SJSA1 (cell line): ENCODE measurements around the gene GPRC5D. TPM values are rescaled to one million over a fixed set of nuclear protein-coding genes. Genes with fewer than 3 reads are reported as not detected.

Experiments used
- DNase-seq, 2 experiments: peaks; one replicate each; pipeline ENCODE4 v3.0.0-alpha.2; 2015 to 2020; ENCODE audit warnings: low spot score in 2 of 2, low read depth in 1 of 2
- H3K27ac ChIP-seq: fragments of 250-450 bp; sonication (Bioruptor Pico); 2 replicates; pipeline ENCODE4 v1.5.1; 2020; ENCODE audit warnings: mild to moderate bottlenecking, moderate library complexity
- H3K27me3 ChIP-seq: fragments of 250-450 bp; sonication (Bioruptor Pico); replicated peaks from 2 replicates; pipeline ENCODE4 v1.5.1; 2020; ENCODE audit warnings: mild to moderate bottlenecking, moderate library complexity
- H3K36me3 ChIP-seq: fragments of 250-450 bp; sonication (Bioruptor Pico); 2 replicates; pipeline ENCODE4 v1.5.1; 2020; ENCODE audit warnings: mild to moderate bottlenecking
- H3K4me1 ChIP-seq: fragments of 250-450 bp; sonication (Bioruptor Pico); replicated peaks from 2 replicates; pipeline ENCODE4 v1.6.1; 2021; ENCODE audit warnings: mild to moderate bottlenecking
- H3K4me3 ChIP-seq: fragments of 250-450 bp; sonication (Bioruptor Pico); 2 replicates; pipeline ENCODE4 v1.5.1; 2020; ENCODE audit warnings: mild to moderate bottlenecking
- H3K9me3 ChIP-seq: fragments of 250-450 bp; sonication (Bioruptor Pico); replicated peaks from 2 replicates; pipeline ENCODE4 v1.5.1; 2020; ENCODE audit warnings: mild to moderate bottlenecking
- total RNA-seq: library from RNA; depleted of rRNA; stranded (reverse); fragments of >200 nt; shearing (Covaris generic); gene quantifications from 2 replicates; pipeline ENCODE4 v1.2.3, GENCODE V29; 2014

The GPRC5D gene
- total RNA-seq, 1 experiment from 2014 or later: not detected

DNA sequence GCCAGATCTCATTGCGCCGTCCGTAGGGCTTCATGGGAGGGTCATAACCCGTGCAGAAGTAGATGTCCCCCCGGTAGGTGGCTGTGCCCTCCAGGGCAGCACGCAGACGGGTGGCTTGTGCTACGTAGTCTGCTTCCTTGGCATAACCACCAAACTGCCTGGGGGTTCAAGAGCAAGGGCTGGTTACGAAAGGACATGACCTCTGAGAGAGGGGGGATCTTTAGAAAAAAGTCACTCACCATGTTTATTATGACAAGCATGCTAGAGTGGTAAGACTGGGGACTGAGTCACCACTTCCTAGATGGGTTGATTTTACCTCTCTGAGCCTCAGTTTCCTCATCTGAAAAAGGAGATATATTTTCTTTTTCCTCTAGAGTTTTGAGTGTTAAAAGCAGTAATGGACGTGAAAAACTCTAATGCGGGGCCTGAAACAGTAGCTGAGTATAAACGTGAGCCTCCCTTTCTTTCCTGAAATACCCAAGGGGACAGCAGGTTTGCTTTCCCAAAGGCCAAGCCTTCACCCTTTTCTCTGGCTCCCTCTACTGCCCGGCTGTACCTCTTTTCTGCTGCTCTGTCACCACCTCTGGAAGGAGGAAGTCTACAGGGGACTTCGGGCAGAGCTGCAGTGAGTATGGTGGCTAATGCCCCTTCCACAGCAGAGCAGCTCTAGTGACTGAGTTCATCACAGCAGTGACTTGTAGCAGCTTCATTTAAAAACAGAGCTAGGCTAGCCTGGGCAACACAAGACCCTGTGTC is 23.5 kb upstream of the GPRC5D start:
- Histone ChIP-seq H3K27ac (peak overlapping the region; percentile 79), H3K27me3 (no peaks in the 10 kb centered on the region), H3K9me3 (no peaks in the 10 kb centered on the region), H3K36me3 (peaks cover 42% of the 10 kb centered on the region), H3K4me1 (peaks cover 56% of the 10 kb centered on the region), H3K4me3 (no peak overlapping the region)
- DNase-seq: peak; percentile 67 to 69

DNA sequence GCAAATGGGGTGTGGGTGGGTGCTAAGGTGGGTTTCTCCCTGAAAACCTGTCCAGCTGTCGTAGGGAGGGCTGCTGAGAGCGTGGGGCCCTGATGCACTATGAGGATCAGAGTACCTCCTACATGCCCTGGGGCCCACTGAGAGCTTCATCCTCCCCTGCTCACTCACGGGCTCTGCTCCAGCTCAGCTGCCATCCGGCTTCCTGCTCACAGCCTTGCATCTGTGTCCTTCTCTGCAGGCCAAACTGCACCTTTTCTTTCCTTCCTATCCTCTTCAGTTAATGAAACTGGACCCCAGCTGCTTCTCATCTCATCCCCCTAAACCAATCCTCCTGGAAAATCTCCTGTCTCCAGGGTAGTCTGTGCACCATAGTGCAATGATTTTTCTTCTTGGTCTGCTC is 22.2 kb upstream of the GPRC5D start:
- H3K36me3 ChIP-seq: peaks cover 42% of the 10 kb centered on the region
- H3K4me1 ChIP-seq: peaks cover 43% of the 10 kb centered on the region
- no peak for DNase-seq
- no peak overlapping the region for H3K4me3 ChIP-seq
- no peaks in the 10 kb centered on the region for H3K9me3 ChIP-seq
- no peaks in the 10 kb centered on the region for H3K27me3 ChIP-seq
- H3K27ac ChIP-seq: no peak overlapping the region

DNA sequence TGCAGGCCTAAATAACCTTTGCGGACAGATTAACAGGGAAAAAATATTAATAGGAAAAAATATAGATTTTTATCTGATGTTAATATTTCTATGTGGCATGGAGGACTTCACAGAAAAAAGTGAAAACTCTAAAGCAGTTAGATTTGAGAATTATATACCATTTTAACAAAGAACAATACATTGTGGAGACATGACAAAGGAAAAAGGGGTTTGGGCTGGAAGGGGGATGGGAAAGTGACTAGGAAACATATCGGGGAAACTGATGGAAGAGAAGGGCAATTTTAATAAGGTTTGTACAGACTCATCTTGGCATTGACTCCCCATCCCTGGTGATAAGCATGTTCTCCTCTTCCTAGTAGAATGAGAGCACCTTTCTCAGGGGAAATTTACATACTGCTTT is 21.0 kb upstream of the GPRC5D start:
- no peak for DNase-seq
- Histone ChIP-seq H3K4me3 (no peak overlapping the region), H3K4me1 (peaks cover 32% of the 10 kb centered on the region), H3K27me3 (no peaks in the 10 kb centered on the region), H3K9me3 (no peaks in the 10 kb centered on the region), H3K27ac (no peak overlapping the region), H3K36me3 (peaks cover 42% of the 10 kb centered on the region)

DNA sequence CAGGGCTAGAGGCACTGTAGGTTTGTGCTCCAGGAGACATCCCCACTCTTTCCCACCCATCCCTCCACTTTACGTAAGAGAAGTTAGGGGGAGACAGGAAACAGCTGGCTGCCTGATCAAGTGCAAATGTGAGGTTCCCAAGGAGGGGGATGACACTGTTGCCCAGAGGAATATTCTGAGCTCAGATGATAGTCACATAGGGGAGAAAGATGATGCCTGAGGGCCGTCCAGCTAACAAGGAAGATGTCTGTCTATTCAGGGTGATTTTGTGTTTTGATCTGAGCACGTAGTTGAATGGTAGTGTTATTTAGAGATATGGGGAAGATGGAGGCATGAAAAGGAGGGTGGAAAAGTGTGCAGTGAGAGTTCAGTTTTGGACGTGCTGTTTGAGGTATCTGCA is 13.9 kb upstream of the GPRC5D start:
- DNase-seq: no peak
- Histone ChIP-seq H3K4me3 (no peak overlapping the region), H3K27me3 (no peaks in the 10 kb centered on the region), H3K27ac (no peak overlapping the region), H3K36me3 (no peaks in the 10 kb centered on the region), H3K4me1 (no peaks in the 10 kb centered on the region), H3K9me3 (no peaks in the 10 kb centered on the region)

DNA sequence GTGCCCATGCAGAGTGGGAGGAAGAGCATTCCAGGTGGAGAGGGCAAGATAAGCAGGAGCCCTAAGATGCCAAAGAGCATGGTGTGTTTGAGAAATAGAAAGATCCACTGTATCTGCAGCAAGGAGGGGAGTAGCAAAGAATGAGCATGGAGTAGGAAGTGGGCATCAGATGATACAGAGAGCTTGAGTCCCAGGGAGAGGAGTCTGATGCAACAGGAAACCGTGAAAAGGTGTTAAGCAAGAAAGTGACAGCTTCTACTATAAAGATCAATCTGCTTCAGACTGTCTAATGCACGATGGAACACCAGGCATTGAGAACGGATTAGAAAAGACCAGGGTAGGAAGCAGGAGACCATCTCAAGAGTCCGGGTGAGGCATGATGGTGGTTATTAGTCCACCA is 12.3 kb upstream of the GPRC5D start:
- Histone ChIP-seq H3K4me3 (no peak overlapping the region), H3K4me1 (no peaks in the 10 kb centered on the region), H3K27me3 (no peaks in the 10 kb centered on the region), H3K9me3 (no peaks in the 10 kb centered on the region), H3K27ac (no peak overlapping the region), H3K36me3 (no peaks in the 10 kb centered on the region)
- no peak for DNase-seq

DNA sequence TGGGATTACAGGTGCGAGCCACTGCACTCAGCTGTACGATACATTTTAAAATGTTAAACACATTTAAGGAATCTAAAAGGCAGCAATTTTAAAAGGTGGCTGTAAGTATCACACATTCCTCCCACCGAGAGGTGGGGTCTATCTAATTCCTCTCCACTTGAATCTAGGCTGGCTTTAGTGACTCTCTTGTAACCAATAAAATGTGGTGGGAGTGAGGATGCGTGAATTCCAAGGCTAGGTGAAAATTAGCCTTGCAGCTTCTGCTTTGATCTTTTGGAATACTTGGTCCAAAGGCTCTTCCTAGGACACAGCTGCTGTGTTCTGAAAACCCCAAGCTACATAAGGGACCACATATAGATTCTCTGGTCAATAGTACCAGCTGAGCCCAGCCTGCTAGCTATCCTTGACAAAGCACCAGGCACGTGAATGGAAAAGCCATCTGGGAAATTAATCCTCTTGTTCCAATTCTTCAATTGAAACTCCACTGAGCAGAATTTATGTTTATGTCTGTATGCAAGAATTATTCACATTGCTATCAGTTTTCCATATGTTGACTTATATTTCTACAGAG is 8.8 kb upstream of the GPRC5D start:
- no peaks in the 10 kb centered on the region for H3K9me3 ChIP-seq
- no peak overlapping the region for H3K27ac ChIP-seq
- H3K27me3 ChIP-seq: no peaks in the 10 kb centered on the region
- no peaks in the 10 kb centered on the region for H3K4me1 ChIP-seq
- no peaks in the 10 kb centered on the region for H3K36me3 ChIP-seq
- H3K4me3 ChIP-seq: no peak overlapping the region
- DNase-seq: no peak

DNA sequence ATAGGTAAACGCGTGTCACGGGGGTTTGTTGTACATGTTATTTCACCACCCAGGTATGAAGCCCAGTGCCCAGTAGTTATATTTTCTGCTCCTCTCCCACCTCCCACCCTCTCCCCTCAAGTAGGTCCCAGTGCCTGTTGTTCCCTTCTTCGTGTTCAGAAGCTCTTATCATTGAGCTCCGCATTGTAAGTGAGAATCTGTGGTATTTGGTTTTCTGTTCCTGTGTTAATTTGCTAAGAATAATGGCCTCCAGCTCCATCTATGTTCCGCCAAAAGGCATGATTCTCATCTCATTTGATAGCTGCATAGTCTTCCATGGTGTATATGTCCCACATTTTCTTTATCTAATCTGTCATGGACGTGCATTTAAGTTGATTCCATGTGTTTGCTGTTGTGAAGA is 6.9 kb upstream of the GPRC5D start:
- DNase-seq: no peak
- Histone ChIP-seq H3K27me3 (no peaks in the 10 kb centered on the region), H3K27ac (no peak overlapping the region), H3K4me3 (no peak overlapping the region), H3K4me1 (no peaks in the 10 kb centered on the region), H3K9me3 (no peaks in the 10 kb centered on the region), H3K36me3 (no peaks in the 10 kb centered on the region)

DNA sequence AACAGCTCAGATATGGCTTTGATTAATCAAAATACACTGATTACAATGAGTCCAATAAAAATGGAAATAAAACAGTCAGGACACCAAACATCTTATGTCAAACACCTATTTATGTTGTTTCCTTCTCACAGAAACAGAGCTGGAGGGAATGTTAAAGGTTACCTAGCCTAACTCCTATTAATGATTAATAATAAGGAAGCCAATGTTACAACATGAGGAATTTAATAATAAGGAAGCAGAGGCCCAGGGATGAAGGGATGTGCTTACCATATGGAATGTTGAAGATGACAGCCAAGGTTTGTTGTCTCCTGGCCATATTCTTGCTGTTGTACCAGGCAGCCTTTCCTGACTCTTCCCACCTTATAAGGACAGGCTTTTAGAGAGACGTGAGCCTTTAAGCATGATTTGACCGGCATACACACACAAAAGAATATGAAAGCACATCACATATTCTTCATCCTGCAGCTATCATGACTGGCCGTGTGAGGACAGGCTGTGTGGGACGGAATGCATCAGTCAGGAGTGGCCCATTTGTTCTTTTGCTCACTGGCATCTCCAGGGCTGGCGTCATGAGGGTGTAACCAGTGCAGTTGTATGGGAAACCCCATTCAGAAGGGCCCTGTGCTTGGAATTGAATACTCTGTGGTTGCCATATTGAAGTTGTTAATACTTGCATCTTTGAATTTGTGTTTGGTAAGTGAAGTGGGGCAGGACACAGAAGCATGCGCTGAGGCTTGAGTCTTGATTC is 3.1 kb upstream of the GPRC5D start:
- no peaks in the 10 kb centered on the region for H3K4me1 ChIP-seq
- no peaks in the 10 kb centered on the region for H3K9me3 ChIP-seq
- H3K27me3 ChIP-seq: no peaks in the 10 kb centered on the region
- H3K27ac ChIP-seq: no peak overlapping the region
- no peaks in the 10 kb centered on the region for H3K36me3 ChIP-seq
- H3K4me3 ChIP-seq: no peak overlapping the region
- DNase-seq: no peak

DNA sequence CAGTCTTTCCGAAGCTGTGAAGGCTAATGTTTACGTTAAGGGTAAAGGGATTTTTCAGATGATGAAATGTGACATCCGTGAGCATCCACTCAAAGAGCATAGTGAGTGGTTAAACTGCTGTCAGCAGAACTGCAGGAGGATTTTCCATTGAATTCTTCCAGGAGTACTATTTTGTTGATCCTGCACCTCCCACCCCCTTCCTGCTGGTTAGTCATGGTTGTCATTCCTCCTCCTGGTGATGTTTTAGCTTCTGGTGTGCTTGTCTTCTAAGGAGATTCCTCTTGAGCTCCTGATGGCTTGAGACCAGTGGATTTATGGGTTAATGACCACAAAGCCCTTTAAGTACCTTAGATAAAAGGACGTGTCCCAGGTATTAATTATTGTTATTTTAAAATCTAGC is 2.4 kb upstream of the GPRC5D start:
- no peak overlapping the region for H3K4me3 ChIP-seq
- DNase-seq: no peak
- no peaks in the 10 kb centered on the region for H3K9me3 ChIP-seq
- H3K27me3 ChIP-seq: no peaks in the 10 kb centered on the region
- no peaks in the 10 kb centered on the region for H3K36me3 ChIP-seq
- no peaks in the 10 kb centered on the region for H3K4me1 ChIP-seq
- H3K27ac ChIP-seq: no peak overlapping the region

DNA sequence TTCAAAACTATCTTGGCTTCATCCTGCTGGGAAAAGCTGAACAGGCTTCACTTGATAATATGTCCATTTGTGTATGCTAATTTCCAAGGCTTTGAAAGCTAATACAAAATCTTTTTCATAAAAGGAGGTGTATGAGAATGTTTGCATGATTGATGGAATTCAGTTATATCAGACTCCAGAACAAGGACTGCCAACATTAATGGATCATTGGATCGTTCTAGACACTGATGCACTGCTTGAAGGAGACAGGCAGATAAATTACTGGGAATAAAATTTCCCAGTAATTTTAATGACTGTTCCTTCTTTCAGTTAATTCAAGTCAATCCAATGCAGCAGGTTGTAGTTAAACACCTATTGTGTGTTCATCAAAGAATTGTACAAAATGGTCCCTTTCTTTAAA is 466 bp downstream of the GPRC5D start:
- H3K27me3 ChIP-seq: no peaks in the 10 kb centered on the region
- no peaks in the 10 kb centered on the region for H3K4me1 ChIP-seq
- no peaks in the 10 kb centered on the region for H3K36me3 ChIP-seq
- H3K4me3 ChIP-seq: no peak overlapping the region
- no peak overlapping the region for H3K27ac ChIP-seq
- H3K9me3 ChIP-seq: no peaks in the 10 kb centered on the region
- no peak for DNase-seq

DNA sequence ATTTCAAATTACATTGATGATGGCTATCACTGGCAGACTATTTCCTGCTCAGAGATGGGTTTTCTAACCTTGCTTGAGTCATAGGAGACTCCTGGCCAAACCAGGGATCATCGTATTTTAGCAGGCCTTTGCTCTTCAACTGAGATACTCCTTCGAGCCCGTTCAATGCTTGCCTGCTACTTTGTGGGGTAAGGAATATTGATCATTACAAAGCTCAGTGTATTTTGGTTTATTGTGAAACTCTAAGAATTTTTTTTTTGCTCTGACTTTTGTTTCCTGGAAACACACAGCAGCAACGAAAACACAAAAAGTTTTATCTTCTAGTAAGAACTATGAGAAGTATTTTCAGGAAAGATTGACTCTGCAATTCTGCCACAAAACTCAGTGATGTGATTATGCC is 4.1 kb downstream of the GPRC5D start:
- DNase-seq: no peak

DNA sequence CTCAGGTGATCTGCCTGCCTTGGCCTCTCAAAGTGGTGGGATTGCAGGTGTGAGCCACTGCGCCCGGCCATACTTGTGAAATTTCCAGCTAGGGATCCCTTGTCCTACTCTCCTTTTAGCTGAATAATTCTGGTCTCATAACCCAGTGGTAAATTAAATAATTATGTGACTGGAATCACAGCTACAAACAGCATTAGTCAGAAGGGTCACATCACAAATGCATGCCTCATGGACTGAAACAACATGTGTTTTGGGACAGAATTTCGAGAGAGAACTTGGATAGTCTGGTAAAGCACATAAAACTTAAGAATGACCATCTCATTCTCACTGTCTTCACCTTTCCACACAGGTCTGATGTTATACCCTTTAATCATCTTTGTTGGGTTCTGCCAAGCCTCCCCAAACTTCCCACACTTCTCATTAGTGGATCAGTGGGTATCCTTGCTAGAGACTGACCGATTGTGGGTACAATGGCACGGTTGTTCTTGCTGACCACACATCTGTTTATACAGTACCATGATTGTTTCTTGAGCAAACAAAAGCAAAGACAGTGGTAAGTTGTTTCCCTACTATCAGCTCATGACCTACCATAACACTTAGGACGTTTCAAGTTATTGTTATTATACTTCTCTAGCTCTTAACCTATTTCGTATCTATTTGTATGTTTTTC is 5.1 kb downstream of the GPRC5D start:
- Histone ChIP-seq H3K4me1 (no peaks in the 10 kb centered on the region), H3K27ac (no peak overlapping the region), H3K4me3 (no peak overlapping the region), H3K27me3 (peaks cover 8% of the 10 kb centered on the region; the same call in 1 of the 2 replicates), H3K36me3 (no peaks in the 10 kb centered on the region), H3K9me3 (no peaks in the 10 kb centered on the region)
- DNase-seq: no peak

More for the DNA sequence above, 4.1 kb downstream of the GPRC5D start:
- Histone ChIP-seq H3K27ac (no peak overlapping the region), H3K36me3 (no peaks in the 10 kb centered on the region), H3K4me3 (no peak overlapping the region), H3K27me3 (peaks cover 8% of the 10 kb centered on the region; the same call in 1 of the 2 replicates), H3K9me3 (no peaks in the 10 kb centered on the region), H3K4me1 (no peaks in the 10 kb centered on the region)

DNA sequence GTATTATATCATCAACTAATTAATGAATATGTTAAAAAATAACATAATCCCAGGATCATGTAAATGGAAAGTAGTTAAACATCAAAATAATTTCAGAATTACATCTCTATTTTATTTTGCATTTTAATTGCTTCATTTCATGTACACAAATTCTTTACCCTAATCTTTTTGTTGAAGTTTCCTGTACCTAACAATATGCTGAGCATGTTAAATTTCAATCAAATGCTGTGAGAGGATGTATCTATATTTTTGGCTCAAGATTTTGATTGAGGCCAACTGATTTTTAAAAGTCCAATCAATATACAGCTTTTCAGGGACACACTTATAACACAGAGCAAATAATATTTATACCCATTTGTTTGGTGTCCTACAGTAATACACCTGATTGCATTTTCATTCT is 6.4 kb downstream of the GPRC5D start:
- Histone ChIP-seq H3K27me3 (peaks cover 8% of the 10 kb centered on the region; the same call in 1 of the 2 replicates), H3K36me3 (no peaks in the 10 kb centered on the region), H3K4me3 (no peak overlapping the region), H3K27ac (no peak overlapping the region), H3K4me1 (no peaks in the 10 kb centered on the region), H3K9me3 (no peaks in the 10 kb centered on the region)
- no peak for DNase-seq
